HEK293 (cell line): ENCODE results near the gene MTMR11.

Experiments used
- CTCF ChIP-seq: fragments of 450-650 bp; formaldehyde crosslinking; IDR thresholded peaks from 2 replicates; pipeline ENCODE4 v1.5.1; 2016; ENCODE audit warnings: missing biosample characterization, missing genetic modification characterization
- GLI4 ChIP-seq: fragments of 450-650 bp; formaldehyde crosslinking; IDR thresholded peaks from 2 replicates; pipeline ENCODE4 v1.5.1; 2016; ENCODE audit warnings: missing biosample characterization, missing genetic modification characterization
- ZBTB1 ChIP-seq: fragments of 450-650 bp; formaldehyde crosslinking; IDR thresholded peaks from 2 replicates; pipeline ENCODE4 v1.5.1; 2016; ENCODE audit warnings: missing biosample characterization, missing genetic modification characterization
- ZBTB44 ChIP-seq: fragments of 450-650 bp; IDR thresholded peaks from 2 replicates; pipeline ENCODE4 v1.5.1; 2018; ENCODE audit warnings: missing biosample characterization, mild to moderate bottlenecking, missing genetic modification characterization
- ZBTB7A ChIP-seq: fragments of 450-650 bp; formaldehyde crosslinking; IDR thresholded peaks from 2 replicates; pipeline ENCODE4 v1.5.1; 2016; ENCODE audit warnings: low read depth, missing biosample characterization, missing genetic modification characterization
- ZNF274 ChIP-seq, 2 experiments: fragments of 200-500 bp in 1 of 2; fragments of 450-650 bp in 1 of 2; sonication (Bioruptor generic) in 1 of 2; formaldehyde crosslinking in 1 of 2; IDR thresholded peaks; 2 replicates each; pipeline versions ENCODE4 v1.5.1 to v1.6.1; 2014 to 2016; ENCODE audit warnings: borderline replicate concordance in 1 of 2, inconsistent platforms in 1 of 2, low read length in 1 of 2, missing biosample characterization in 1 of 2, missing genetic modification characterization in 1 of 2
- ZNF366 ChIP-seq: fragments of 450-650 bp; formaldehyde crosslinking; conservative IDR thresholded peaks from 2 replicates; pipeline ENCODE4 v1.5.1; 2016; ENCODE audit warnings: missing biosample characterization, missing genetic modification characterization

- TF ChIP-seq ZBTB1 (tag by site-specific recombination) (no peak), ZNF366 (tag by site-specific recombination) (no peak), GLI4 (tag by site-specific recombination) (no peak), CTCF (tag by site-specific recombination) (no peak), ZBTB7A (tag by site-specific recombination) (no peak), ZNF274 (IDR thresholded peaks at IDR 0.05; ENCODE audit: low read length) (no peak), ZNF274 (tag by site-specific recombination; IDR thresholded peaks at IDR 0.05; ENCODE audit: borderline replicate concordance) (no peak), ZBTB44 (tag by site-specific recombination) (no peak)
Observed at GRCh38 chr1:149883598-149884247, 53.0 kb downstream of the MTMR11 start.
